KMS-11 (cell line): Measurements from ENCODE around the gene MAD2L2.

Experiments
- H2AFZ ChIP-seq: fragments of 200-600 bp; sonication (generic); 2 replicates; pipeline ENCODE4 v1.6.1; 2016; ENCODE audit warnings: antibody characterized with exemption, mixed run types, low read depth
- H3K27ac ChIP-seq: fragments of 200-600 bp; sonication (generic); 2 replicates; pipeline ENCODE4 v1.6.1; 2016; ENCODE audit warnings: mild to moderate bottlenecking, mixed run types
- H3K27me3 ChIP-seq: fragments of 200-600 bp; sonication (generic); 2 replicates; pipeline ENCODE4 v1.6.1; 2017; ENCODE audit warnings: mild to moderate bottlenecking, low read depth, mixed run types, moderate library complexity; ENCODE audit not compliant: insufficient read depth
- H3K36me3 ChIP-seq: fragments of 200-600 bp; sonication (generic); 2 replicates; pipeline ENCODE4 v1.6.1; 2017; ENCODE audit warnings: mild to moderate bottlenecking, mixed run types; ENCODE audit not compliant: insufficient read depth
- H3K4me1 ChIP-seq: fragments of 200-600 bp; sonication (generic); 2 replicates; pipeline ENCODE4 v1.6.1; 2016; ENCODE audit warnings: mild to moderate bottlenecking, low read depth, mixed run types; ENCODE audit not compliant: poor library complexity, severe bottlenecking
- H3K4me2 ChIP-seq: fragments of 200-600 bp; sonication (generic); 2 replicates; pipeline ENCODE4 v1.7.0; 2016; ENCODE audit warnings: mild to moderate bottlenecking, mixed run types
- H3K4me3 ChIP-seq: fragments of 200-600 bp; sonication (generic); IDR thresholded peaks from 2 replicates; pipeline ENCODE4 v1.6.1; 2017; ENCODE audit warnings: low read depth, low read length, mixed read lengths; ENCODE audit not compliant: insufficient read depth
- H3K79me2 ChIP-seq: fragments of 200-600 bp; sonication (generic); 2 replicates; pipeline ENCODE4 v1.6.1; 2016; ENCODE audit warnings: low read depth, mixed run types; ENCODE audit not compliant: insufficient read depth
- H3K9ac ChIP-seq: fragments of 200-600 bp; sonication (generic); 2 replicates; pipeline ENCODE4 v1.6.1; 2016; ENCODE audit warnings: mild to moderate bottlenecking, mixed run types
- H4K20me1 ChIP-seq: fragments of 200-600 bp; sonication (generic); 2 replicates; pipeline ENCODE4 v1.6.1; 2016; ENCODE audit warnings: mild to moderate bottlenecking, mixed run types; ENCODE audit not compliant: insufficient read depth
- CTCF ChIP-seq: fragments of 200-600 bp; sonication (generic); conservative IDR thresholded peaks from 2 replicates; pipeline ENCODE4 v1.6.1; 2017; ENCODE audit warnings: low read depth, mild to moderate bottlenecking, antibody characterized with exemption, low read length, moderate library complexity, mixed read lengths

MAD2L2 gene

GRCh38 chr1:11701551-11701961 is 20.6 kb upstream of the MAD2L2 start:
- Histone ChIP-seq H3K27me3 (peaks cover 92% of the 10 kb centered on the region), H2AFZ (no peak overlapping the region), H3K4me2 (no peak overlapping the region), H3K4me1 (no peaks in the 10 kb centered on the region), H3K27ac (no peak overlapping the region), H4K20me1 (no peaks in the 10 kb centered on the region), H3K79me2 (no peaks in the 10 kb centered on the region), H3K4me3 (no peak overlapping the region), H3K36me3 (no peaks in the 10 kb centered on the region), H3K9ac (no peak overlapping the region)
- no peak for TF ChIP-seq CTCF

GRCh38 chr1:11700601-11701467 is 19.9 kb upstream of the MAD2L2 start:
- Histone ChIP-seq H3K4me3 (no peak overlapping the region), H3K4me1 (no peaks in the 10 kb centered on the region), H2AFZ (no peak overlapping the region), H3K4me2 (no peak overlapping the region), H3K36me3 (no peaks in the 10 kb centered on the region), H4K20me1 (no peaks in the 10 kb centered on the region), H3K27ac (no peak overlapping the region), H3K79me2 (no peaks in the 10 kb centered on the region), H3K9ac (no peak overlapping the region), H3K27me3 (peaks cover 89% of the 10 kb centered on the region)
- no peak for TF ChIP-seq CTCF

GRCh38 chr1:11697893-11698210 is 16.9 kb upstream of the MAD2L2 start:
- no peak for TF ChIP-seq CTCF
- no peaks in the 10 kb centered on the region for H3K79me2 ChIP-seq
- H2AFZ ChIP-seq = no peak overlapping the region
- no peak overlapping the region for H3K4me3 ChIP-seq
- no peak overlapping the region for H3K27ac ChIP-seq
- no peaks in the 10 kb centered on the region for H3K36me3 ChIP-seq
- H3K4me1 ChIP-seq = no peaks in the 10 kb centered on the region
- no peaks in the 10 kb centered on the region for H4K20me1 ChIP-seq
- no peak overlapping the region for H3K9ac ChIP-seq
- H3K4me2 ChIP-seq = no peak overlapping the region
- peaks cover 86% of the 10 kb centered on the region for H3K27me3 ChIP-seq

- H4K20me1 ChIP-seq = no peaks in the 10 kb centered on the region
- no peaks in the 10 kb centered on the region for H3K79me2 ChIP-seq
- no peak overlapping the region for H3K4me2 ChIP-seq
- no peak overlapping the region for H2AFZ ChIP-seq
- no peak for TF ChIP-seq CTCF
- no peak overlapping the region for H3K4me3 ChIP-seq
- peaks cover 86% of the 10 kb centered on the region for H3K27me3 ChIP-seq
- no peak overlapping the region for H3K27ac ChIP-seq
- H3K4me1 ChIP-seq = no peaks in the 10 kb centered on the region
- H3K9ac ChIP-seq = no peak overlapping the region
- no peaks in the 10 kb centered on the region for H3K36me3 ChIP-seq
Observed at GRCh38 chr1:11697188-11697892, 16.4 kb upstream of the MAD2L2 start.
